Esophagus muscularis mucosa (tissue), 4 donors: ENCODE results near the gene MPIG6B. TPM values are rescaled to one million over a fixed set of nuclear protein-coding genes. Genes with fewer than 3 reads are reported as not detected.

ENCODE experiments used
- DNase-seq: peaks from one replicate; pipeline ENCODE4 v3.0.0-alpha.2; 2017; ENCODE audit errors: extremely low spot score
- H3K27ac ChIP-seq, 4 donors: fragments of 200-600 bp; sonication (generic); replicated peaks in 1 of 4; 1 replicate in 3 of 4; 2 replicates in 1 of 4; pipeline ENCODE4 v1.5.1; 2016 to 2019; ENCODE audit warnings: mild to moderate bottlenecking in 1 of 4
- H3K27me3 ChIP-seq, 4 donors: fragments of 200-600 bp; sonication (generic); one replicate each; pipeline versions ENCODE4 v1.5.1 to v1.6.0; 2016 to 2019
- H3K36me3 ChIP-seq, 4 donors: fragments of 200-600 bp; sonication (generic); one replicate each; pipeline ENCODE4 v1.5.1; 2016 to 2019
- H3K4me1 ChIP-seq, 4 donors: fragments of 200-600 bp; sonication (generic); one replicate each; pipeline ENCODE4 v1.5.1; 2016 to 2019
- H3K4me3 ChIP-seq, 4 donors: fragments of 200-600 bp; sonication (generic); 1 replicate in 2 of 4; 2 replicates in 2 of 4; pipeline ENCODE4 v1.5.1; 2016 to 2019; ENCODE audit warnings: mild to moderate bottlenecking in 4 of 4, moderate library complexity in 1 of 4
- H3K9me3 ChIP-seq, 4 donors: fragments of 200-600 bp; sonication (generic); 1 replicate in 3 of 4; 2 replicates in 1 of 4; pipeline ENCODE4 v1.5.1; 2016 to 2019
- CTCF ChIP-seq, 3 experiments: fragments of 200-600 bp in 2 of 3; fragments of 450-650 bp in 1 of 3; sonication (generic) in 2 of 3; IDR thresholded peaks; one replicate each; pipeline ENCODE4 v1.5.1; 2017 to 2019; ENCODE audit warnings: antibody characterized with exemption in 3 of 3, mild to moderate bottlenecking in 2 of 3, moderate library complexity in 1 of 3
- EP300 ChIP-seq: sonication (generic); formaldehyde crosslinking; IDR thresholded peaks from one replicate; pipeline ENCODE4 v1.6.1; 2017; ENCODE audit warnings: antibody characterized with exemption
- POLR2A ChIP-seq: fragments of 450-650 bp; IDR thresholded peaks from one replicate; pipeline ENCODE4 v1.6.1; 2017; ENCODE audit warnings: antibody characterized with exemption, moderate library complexity, mild to moderate bottlenecking, low read depth
- POLR2AphosphoS5 ChIP-seq, 2 donors: sonication (generic); formaldehyde crosslinking; IDR thresholded peaks; one replicate each; pipeline ENCODE4 v1.6.1; 2017; ENCODE audit warnings: antibody characterized with exemption in 2 of 2
- WGBS: methylation state at CpG from one replicate; pipeline ENCODE4 v1.1.5; 2018; 5-methylcytosine and 5-hydroxymethylcytosine counted together
- intact Hi-C: fragments of 100-400 bp; cut with DNase I; formaldehyde crosslinking; loops from one replicate; pipeline ENCODE4 v1.15.1; 2023
- total RNA-seq, 4 donors: library from RNA; depleted of rRNA; stranded (reverse); fragments of >200 nt; gene quantifications; one replicate each; pipeline versions ENCODE4 v1.1.0 to v1.2.1, GENCODE V29; 2016

MPIG6B gene
- total RNA-seq, 4 donors from 2014 or later: not detected

DNA sequence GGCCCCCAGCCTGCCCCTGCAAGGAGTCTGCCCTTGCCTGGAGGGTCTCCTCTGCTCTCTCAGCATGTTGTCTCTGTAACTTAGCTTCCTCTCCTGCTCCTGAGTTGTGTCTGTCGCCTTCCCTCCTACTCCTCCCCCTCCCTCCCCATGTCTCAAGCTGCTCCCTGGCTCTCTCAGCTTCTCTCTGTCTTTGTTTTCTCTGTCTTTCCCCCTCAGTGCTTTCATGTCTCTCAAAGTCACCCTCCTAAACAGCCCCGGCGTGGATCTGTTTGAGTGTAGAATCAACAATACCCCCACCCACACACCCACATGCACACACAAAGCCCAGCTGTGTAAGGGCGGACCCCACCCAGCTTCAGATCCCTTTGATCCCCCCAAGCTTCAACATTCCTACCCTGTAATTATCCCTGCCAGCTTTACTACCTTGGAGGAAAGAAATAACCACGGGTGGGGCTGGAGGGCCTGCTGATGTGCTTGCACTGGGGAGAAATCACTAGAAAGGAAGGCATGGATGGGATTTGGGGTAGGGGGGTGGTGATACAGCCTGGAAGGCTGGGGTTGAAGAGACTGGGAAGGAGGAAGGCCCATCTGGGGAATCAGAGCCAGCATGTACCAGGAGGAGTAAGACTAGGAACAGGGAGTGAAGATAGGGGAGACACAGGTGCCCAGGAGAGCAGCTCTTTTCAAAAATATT lies 9.0 kb upstream of the MPIG6B start:
- Histone ChIP-seq H3K4me3 (no peak overlapping the region), H3K4me1 (no peaks in the 10 kb centered on the region), H3K36me3 (no peaks in the 10 kb centered on the region), H3K27ac (no peak overlapping the region), H3K27me3 (peaks cover 0 to 6% (median 0%) of the 10 kb centered on the region in 4 donors), H3K9me3 (no peaks in the 10 kb centered on the region)
- 52% methylated on average over 5 of the region's 5 CpGs for WGBS
- TF ChIP-seq CTCF (IDR thresholded peaks at IDR 0.05) (no peak), EP300 (no peak), POLR2A (no peak), POLR2AphosphoS5 (IDR thresholded peaks at IDR 0.05) (no peak)
- intact Hi-C loops: no loop called here
- no peak for DNase-seq

- no peak within 1 kb of the TSS for H3K27ac ChIP-seq
- intact Hi-C loops: no loop called here
- WGBS: 67% methylated on average over 10 of the region's 16 CpGs
These were observed 7.9 kb upstream of the MPIG6B start, which contains the start of gene LY6G6D for GRCh38 chr6:31715022-31715958. LY6G6D (plus strand) TSS chr6:31715348; CDS start chr6:31715356, 8 bp downstream.

GRCh38 chr6:31717499-31718222 lies 5.5 kb upstream of the MPIG6B start:
- WGBS: 67% methylated on average over 8 of the region's 10 CpGs
- no peak overlapping the region for H3K4me3 ChIP-seq
- no peaks in the 10 kb centered on the region for H3K27me3 ChIP-seq
- no peak for TF ChIP-seq CTCF (IDR thresholded peaks at IDR 0.05)
- TF ChIP-seq EP300: no peak
- TF ChIP-seq POLR2AphosphoS5 (IDR thresholded peaks at IDR 0.05): no peak
- no peak for TF ChIP-seq POLR2A
- intact Hi-C loops: no loop called here
- no peak overlapping the region for H3K27ac ChIP-seq
- DNase-seq: no peak
- no peaks in the 10 kb centered on the region for H3K4me1 ChIP-seq
- H3K9me3 ChIP-seq: no peaks in the 10 kb centered on the region
- H3K36me3 ChIP-seq: no peaks in the 10 kb centered on the region

More at GRCh38 chr6:31715022-31715958, 7.9 kb upstream of the MPIG6B start, which contains the start of gene LY6G6D:
- Histone ChIP-seq H3K4me1 (no peaks in the 10 kb centered on the region), H3K36me3 (no peaks in the 10 kb centered on the region), H3K4me3 (no peak within 1 kb of the TSS), H3K27me3 (peaks cover 0 to under 1% (median 0%) of the 10 kb centered on the region in 4 donors), H3K9me3 (no peaks in the 10 kb centered on the region)
- TF ChIP-seq CTCF (IDR thresholded peaks at IDR 0.05) (no peak), POLR2AphosphoS5 (IDR thresholded peaks at IDR 0.05) (no peak), EP300 (no peak), POLR2A (no peak)
- DNase-seq: no peak

DNA sequence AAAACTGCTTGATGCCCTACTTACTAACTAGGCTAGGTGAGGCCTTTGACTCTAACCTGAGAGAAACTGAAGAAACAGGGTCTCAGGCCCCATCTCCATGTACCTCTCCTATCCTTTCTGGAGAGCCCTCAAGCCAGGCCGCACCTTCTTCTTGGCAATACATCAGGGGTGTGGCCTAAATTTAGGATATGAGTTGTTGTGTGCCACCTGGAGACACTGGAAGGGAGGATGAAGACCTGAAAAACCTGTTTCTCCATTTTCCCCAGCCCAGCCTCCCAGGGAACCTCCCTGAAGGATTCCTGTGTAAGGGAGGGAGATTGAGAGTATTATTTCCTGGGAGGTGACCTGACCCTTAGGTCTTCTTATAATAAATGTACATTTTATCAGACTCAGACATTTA lies 4.9 kb upstream of the MPIG6B start:
- DNase-seq: no peak
- WGBS: 100% methylated on average over 1 of the region's 1 CpG
- Histone ChIP-seq H3K4me1 (no peaks in the 10 kb centered on the region), H3K27me3 (no peaks in the 10 kb centered on the region), H3K9me3 (no peaks in the 10 kb centered on the region), H3K36me3 (no peaks in the 10 kb centered on the region), H3K27ac (no peak overlapping the region), H3K4me3 (no peak overlapping the region)
- intact Hi-C loops: no loop called here
- no peak for TF ChIP-seq POLR2A
- TF ChIP-seq EP300: no peak
- TF ChIP-seq CTCF (IDR thresholded peaks at IDR 0.05): no peak
- no peak for TF ChIP-seq POLR2AphosphoS5 (IDR thresholded peaks at IDR 0.05)
